A549 (cell line): ENCODE results near the gene LATS1. TPM values are rescaled to one million over a fixed set of nuclear protein-coding genes. Genes with fewer than 3 reads are reported as not detected.

Experiments
- ATAC-seq, 2 experiments: fragments of 200-7000 bp in 1 of 2; fragments of >200 bp in 1 of 2; cut with Nextera tagmentation in 1 of 2; cut with Tn5 transposase in 1 of 2; 3 replicates each; pipeline versions ENCODE4 v1.8.0 to v1.9.1; 2018 to 2020; ENCODE audit warnings: mild to moderate bottlenecking in 1 of 2, moderate library complexity in 1 of 2
- CTCF ChIA-PET: fragments of 300-600 bp; sonication (Branson Sonifier 250); formaldehyde crosslinking; extraction: SDS; loops from one replicate; lab custom pipeline; 2021; ENCODE audit warnings: antibody characterized with exemption, inconsistent platforms; lab: Yijun Ruan, JAX
- POLR2A ChIA-PET: fragments of 350-600 bp; formaldehyde crosslinking; extraction: SDS; loops from one replicate; lab custom pipeline; 2021; ENCODE audit warnings: antibody characterized with exemption, inconsistent platforms; lab: Yijun Ruan, JAX
- DNase-seq, 2 experiments: peaks; one replicate each; pipeline versions ENCODE4 v3.0.0 to v3.0.0-alpha.2; 2011 to 2016; ENCODE audit warnings: low read depth in 1 of 2, low spot score in 1 of 2
- FAIRE-seq: peaks from 2 replicates; lab custom pipeline; 2011; peaks lifted over from hg19 to GRCh38; lab: Jason Lieb, UNC
- H3K27ac ChIP-seq, 2 experiments: fragments of >200 bp; sonication (Bioruptor Twin); formaldehyde crosslinking; 3 replicates each; pipeline ENCODE4 v1.5.1; 2016 to 2017
- H3K4me1 ChIP-seq: fragments of >200 bp; sonication (Bioruptor Twin); formaldehyde crosslinking; 3 replicates; pipeline ENCODE4 v1.6.1; 2016
- H3K4me2 ChIP-seq: fragments of >200 bp; sonication (Bioruptor Twin); formaldehyde crosslinking; 3 replicates; pipeline ENCODE4 v1.6.1; 2016
- H3K4me3 ChIP-seq: fragments of >200 bp; sonication (Bioruptor Twin); formaldehyde crosslinking; 3 replicates; pipeline ENCODE4 v1.5.1; 2016
- H3K9me3 ChIP-seq: fragments of >200 bp; sonication (Bioruptor Twin); formaldehyde crosslinking; 3 replicates; pipeline ENCODE4 v1.6.1; 2016
- BHLHE40 ChIP-seq: IDR thresholded peaks from 2 replicates; pipeline ENCODE4 v1.6.1; 2012; ENCODE audit warnings: low read depth, low read length, inconsistent platforms
- CBX8 ChIP-seq: fragments of 200-600 bp; sonication (generic); IDR thresholded peaks from 2 replicates; pipeline ENCODE4 v1.6.1; 2016
- CEBPB ChIP-seq, 2 experiments: fragments of >200 bp in 1 of 2; sonication (Bioruptor Twin) in 1 of 2; formaldehyde crosslinking in 1 of 2; IDR thresholded peaks; 2 replicates each; pipeline ENCODE4 v1.6.1; 2012 to 2016
- CHD4 ChIP-seq: fragments of 200-600 bp; sonication (generic); IDR thresholded peaks from 2 replicates; pipeline ENCODE4 v1.6.1; 2016; ENCODE audit warnings: antibody characterized with exemption, mild to moderate bottlenecking, borderline replicate concordance
- ELK1 ChIP-seq: fragments of 150-350 bp; IDR thresholded peaks from 2 replicates; pipeline ENCODE4 v1.6.1; 2014; ENCODE audit warnings: low read depth, mild to moderate bottlenecking, low read length
- ESRRA ChIP-seq: fragments of 150-350 bp; IDR thresholded peaks from 2 replicates; pipeline ENCODE4 v1.6.1; 2014; ENCODE audit warnings: mild to moderate bottlenecking, low read length, borderline replicate concordance
- FOSL2 ChIP-seq, 2 experiments: fragments of 450-650 bp in 1 of 2; fragments of >200 bp in 1 of 2; sonication (Bioruptor Twin) in 1 of 2; formaldehyde crosslinking; IDR thresholded peaks; 2 replicates each; pipeline versions ENCODE4 v1.5.0 to v1.6.1; 2016 to 2020; ENCODE audit warnings: mild to moderate bottlenecking in 1 of 2, moderate library complexity in 1 of 2
- HDAC2 ChIP-seq: fragments of 200-600 bp; sonication (generic); IDR thresholded peaks from 2 replicates; pipeline ENCODE4 v1.6.1; 2016
- HEYL ChIP-seq: fragments of 250-450 bp; sonication (Bioruptor Pico); IDR thresholded peaks from 2 replicates; pipeline ENCODE4 v1.8.0; 2021; ENCODE audit warnings: mild to moderate bottlenecking, moderate library complexity
- JUNB ChIP-seq: fragments of >200 bp; sonication (Bioruptor Twin); formaldehyde crosslinking; IDR thresholded peaks from 2 replicates; pipeline ENCODE4 v1.6.1; 2016
- KDM1A ChIP-seq: fragments of 200-600 bp; sonication (generic); IDR thresholded peaks from 2 replicates; pipeline ENCODE4 v1.6.1; 2016; ENCODE audit warnings: low read depth, mild to moderate bottlenecking
- MAFK ChIP-seq: fragments of 450-650 bp; IDR thresholded peaks from 2 replicates; pipeline ENCODE4 v1.6.1; 2014; ENCODE audit not compliant: partially characterized antibody
- MAZ ChIP-seq: fragments of 150-350 bp; IDR thresholded peaks from 2 replicates; pipeline ENCODE4 v1.6.1; 2014; ENCODE audit warnings: antibody characterized with exemption, low read depth, low read length, borderline replicate concordance
- POLR2AphosphoS2 ChIP-seq: conservative IDR thresholded peaks from 2 replicates; pipeline ENCODE4 v1.6.1; 2012; ENCODE audit warnings: low read length, improper control_type of control experiment, inconsistent platforms
- RAD21 ChIP-seq, 2 experiments: fragments of >200 bp in 1 of 2; sonication (Bioruptor Twin) in 1 of 2; formaldehyde crosslinking in 1 of 2; IDR thresholded peaks in 1 of 2; conservative IDR thresholded peaks in 1 of 2; 2 replicates in 1 of 2; 3 replicates in 1 of 2; pipeline ENCODE4 v1.6.1; 2012 to 2018; ENCODE audit warnings: inconsistent platforms in 1 of 2
- RNF2 ChIP-seq: fragments of 200-600 bp; sonication (generic); IDR thresholded peaks from 2 replicates; pipeline ENCODE4 v1.6.1; 2016; ENCODE audit warnings: low read depth, mild to moderate bottlenecking, antibody characterized with exemption, moderate library complexity, borderline replicate concordance
- SREBF2 ChIP-seq: fragments of 450-650 bp; IDR thresholded peaks from 2 replicates; pipeline ENCODE4 v1.6.1; 2014; ENCODE audit warnings: mild to moderate bottlenecking, moderate library complexity
- TFCP2L1 ChIP-seq: fragments of 250-450 bp; sonication (Bioruptor Pico); IDR thresholded peaks from 2 replicates; pipeline ENCODE4 v1.5.0; 2021; ENCODE audit warnings: mild to moderate bottlenecking
- TP53 ChIP-seq: fragments of 250-450 bp; sonication (Bioruptor Pico); IDR thresholded peaks from 2 replicates; pipeline ENCODE4 v1.5.0; 2021; ENCODE audit warnings: mild to moderate bottlenecking, moderate library complexity
- ZC3H11A ChIP-seq: fragments of 450-650 bp; IDR thresholded peaks from 2 replicates; pipeline ENCODE4 v1.6.1; 2014; ENCODE audit warnings: antibody characterized with exemption, mild to moderate bottlenecking
- ZFP36 ChIP-seq: fragments of 450-650 bp; IDR thresholded peaks from 2 replicates; pipeline ENCODE4 v1.6.1; 2014; ENCODE audit warnings: borderline replicate concordance; ENCODE audit not compliant: partially characterized antibody
- ZNF302 ChIP-seq: fragments of 250-450 bp; sonication (Bioruptor Pico); IDR thresholded peaks from 2 replicates; pipeline ENCODE4 v1.9.0; 2021; ENCODE audit warnings: inconsistent platforms, mild to moderate bottlenecking, moderate library complexity
- ZSCAN20 ChIP-seq: fragments of 250-450 bp; sonication (Bioruptor Pico); IDR thresholded peaks from 2 replicates; pipeline ENCODE4 v1.8.0; 2022; ENCODE audit warnings: mild to moderate bottlenecking, moderate library complexity
- WGBS: methylation state at CpG from one replicate; pipeline ENCODE4 v1.1.6; 2017; ENCODE audit errors: missing lambda C conversion rate; 5-methylcytosine and 5-hydroxymethylcytosine counted together
- polyA plus RNA-seq, 4 experiments: library from polyadenylated mRNA; depleted of rRNA in 3 of 4; stranded (reverse); fragments of >200 nt; fragmentation: RNase III in 1 of 4; extraction: RNeasy Plus Mini Kit Qiagen cat#74134 plus additional on column Dnase treatment in 1 of 4; gene quantifications; 2 replicates in 3 of 4; 3 replicates in 1 of 4; pipeline ENCODE4 v1.2.3, GENCODE V29; 2011 to 2017
- TF ChIP-seq, protein P1 (sequence below): fragments of 250-450 bp; sonication (Bioruptor Pico); IDR thresholded peaks from 2 replicates; pipeline ENCODE4 v1.5.0; 2020; ENCODE audit warnings: low read depth, mild to moderate bottlenecking, moderate library complexity
- TF ChIP-seq, protein P2 (sequence below): IDR thresholded peaks from 2 replicates; pipeline ENCODE4 v1.6.1; 2012
- TF ChIP-seq, protein P3 (sequence below): fragments of 250-450 bp; sonication (Bioruptor Pico); IDR thresholded peaks from 2 replicates; pipeline ENCODE4 v1.5.0; 2021; ENCODE audit warnings: mild to moderate bottlenecking, moderate library complexity, borderline replicate concordance

Gene LATS1
- polyA plus RNA-seq, 2 of the 4 experiments (the other 2 are of a cell fraction): 6.1 to 18.5 TPM

GRCh38 chr6:149636124-149636523 is 81.8 kb downstream of the LATS1 start:
- Histone ChIP-seq H3K4me2 (peak overlapping the region; percentile 41; the same call in 2 of the 3 replicates), H3K4me3 (no peak overlapping the region), H3K9me3 (no peaks in the 10 kb centered on the region), H3K4me1 (peaks cover 6% of the 10 kb centered on the region; the same call in 2 of the 3 replicates), H3K27ac (no peak overlapping the region)
- FAIRE-seq (no peak), ATAC-seq (no peak), DNase-seq (peak in 1 of 2 experiments; percentile 46)
- ChIA-PET POLR2A (no interaction called here), CTCF (interaction anchor here (1.2 to 1.4 kb wide), 2 partner anchors 8 to 55 kb away, joined by 3 read pairs; no protein-coding TSS in a partner anchor)
- WGBS: 13% methylated on average over 2 of the region's 2 CpGs
- no peak for TF ChIP-seq FOSL2 (IDR thresholded peaks at IDR 0.05)
- TF ChIP-seq FOSL2 (CRISPR knock-in tag; IDR thresholded peaks at IDR 0.05): peak; percentile 69
- TF ChIP-seq ZC3H11A: no peak

- no peak overlapping the region for H3K4me3 ChIP-seq
- H3K27ac ChIP-seq: no peak overlapping the region
- CTCF ChIA-PET: interaction anchor here (1.2 kb wide), 1 partner anchor 10 kb away, joined by 3 read pairs; no protein-coding TSS in a partner anchor
- DNase-seq (no peak), FAIRE-seq (no peak), ATAC-seq (no peak)
- TF ChIP-seq ZFP36 (no peak), SREBF2 (no peak), TFCP2L1 (CRISPR knock-in tag) (no peak), JUNB (no peak), TP53 (CRISPR knock-in tag) (no peak), CBX8 (no peak), ZNF302 (CRISPR knock-in tag) (no peak), ZC3H11A (no peak), RAD21 (conservative IDR thresholded peaks at IDR 0.05 in 1 of 2, IDR thresholded peaks at IDR 0.05 in 1 of 2) (no peak), MAZ (no peak), POLR2AphosphoS2 (no peak), CEBPB (IDR thresholded peaks at IDR 0.05) (no peak), KDM1A (no peak), BHLHE40 (no peak), ZSCAN20 (CRISPR knock-in tag) (no peak)
- TF ChIP-seq, protein P1, sequence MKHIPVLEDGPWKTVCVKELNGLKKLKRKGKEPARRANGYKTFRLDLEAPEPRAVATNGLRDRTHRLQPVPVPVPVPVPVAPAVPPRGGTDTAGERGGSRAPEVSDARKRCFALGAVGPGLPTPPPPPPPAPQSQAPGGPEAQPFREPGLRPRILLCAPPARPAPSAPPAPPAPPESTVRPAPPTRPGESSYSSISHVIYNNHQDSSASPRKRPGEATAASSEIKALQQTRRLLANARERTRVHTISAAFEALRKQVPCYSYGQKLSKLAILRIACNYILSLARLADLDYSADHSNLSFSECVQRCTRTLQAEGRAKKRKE (CRISPR knock-in tag): no peak
- TF ChIP-seq, protein P2, sequence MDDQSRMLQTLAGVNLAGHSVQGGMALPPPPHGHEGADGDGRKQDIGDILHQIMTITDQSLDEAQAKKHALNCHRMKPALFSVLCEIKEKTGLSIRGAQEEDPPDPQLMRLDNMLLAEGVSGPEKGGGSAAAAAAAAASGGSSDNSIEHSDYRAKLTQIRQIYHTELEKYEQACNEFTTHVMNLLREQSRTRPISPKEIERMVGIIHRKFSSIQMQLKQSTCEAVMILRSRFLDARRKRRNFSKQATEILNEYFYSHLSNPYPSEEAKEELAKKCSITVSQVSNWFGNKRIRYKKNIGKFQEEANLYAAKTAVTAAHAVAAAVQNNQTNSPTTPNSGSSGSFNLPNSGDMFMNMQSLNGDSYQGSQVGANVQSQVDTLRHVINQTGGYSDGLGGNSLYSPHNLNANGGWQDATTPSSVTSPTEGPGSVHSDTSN: no peak
- peaks cover 6% of the 10 kb centered on the region; the same call in 2 of the 3 replicates for H3K4me1 ChIP-seq
- POLR2A ChIA-PET: no interaction called here
- no peak overlapping the region for H3K4me2 ChIP-seq
- WGBS: 96% methylated on average over 1 of the region's 1 CpG
- no peaks in the 10 kb centered on the region for H3K9me3 ChIP-seq
These were observed 83.6 kb downstream of the LATS1 start for GRCh38 chr6:149634315-149634714.

DNA sequence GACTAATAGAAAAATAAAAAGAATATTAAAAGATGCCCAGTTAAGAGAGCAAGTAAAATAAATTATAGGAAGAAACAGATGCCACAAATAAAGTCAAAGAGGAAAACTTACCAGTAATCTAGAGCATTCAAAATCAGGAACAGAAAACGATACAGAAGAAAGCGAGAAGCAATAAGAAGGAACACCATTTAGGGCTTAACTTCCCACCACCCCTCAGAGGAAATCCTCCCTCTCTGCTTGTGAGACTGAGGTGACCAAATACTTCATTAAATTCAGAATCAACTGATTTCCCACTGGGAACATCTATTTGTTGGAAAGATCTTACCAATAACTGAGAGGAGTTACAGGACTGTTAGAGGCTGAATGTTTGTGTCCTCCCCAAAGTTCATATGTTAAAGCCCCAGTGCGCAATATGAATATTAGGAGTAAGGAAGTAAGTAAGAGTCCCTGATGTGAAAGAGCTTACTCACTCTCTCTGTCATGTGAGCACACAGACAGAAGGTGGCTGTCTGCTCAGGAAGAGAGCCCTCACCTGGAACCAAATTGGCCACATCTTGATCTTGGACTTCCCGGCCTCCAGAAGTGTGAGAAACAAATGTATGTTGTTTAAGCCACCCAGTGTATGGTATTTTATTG is 88.9 kb downstream of the LATS1 start:
- peak in 1 of 2 experiments; percentile 62; a peak in 1 of 6 replicates for ATAC-seq
- DNase-seq: no peak

More for the DNA sequence above, 88.9 kb downstream of the LATS1 start:
- H3K4me2 ChIP-seq: no peak overlapping the region
- H3K27ac ChIP-seq: no peak overlapping the region
- 0 out of 3 replicates have a peak, but pooled peaks cover 3% of the 10 kb centered on the region for H3K4me1 ChIP-seq
- no peak overlapping the region for H3K4me3 ChIP-seq
- no peak for FAIRE-seq
- 96% methylated on average over 4 of the region's 4 CpGs for WGBS
- TF ChIP-seq HEYL (CRISPR knock-in tag) (no peak), FOSL2 (IDR thresholded peaks at IDR 0.05) (no peak), FOSL2 (CRISPR knock-in tag; IDR thresholded peaks at IDR 0.05) (no peak), ZSCAN20 (CRISPR knock-in tag) (no peak), ELK1 (no peak), RNF2 (no peak), HDAC2 (no peak), CHD4 (no peak), ESRRA (no peak), MAFK (no peak), POLR2AphosphoS2 (no peak)
- TF ChIP-seq, protein P3, sequence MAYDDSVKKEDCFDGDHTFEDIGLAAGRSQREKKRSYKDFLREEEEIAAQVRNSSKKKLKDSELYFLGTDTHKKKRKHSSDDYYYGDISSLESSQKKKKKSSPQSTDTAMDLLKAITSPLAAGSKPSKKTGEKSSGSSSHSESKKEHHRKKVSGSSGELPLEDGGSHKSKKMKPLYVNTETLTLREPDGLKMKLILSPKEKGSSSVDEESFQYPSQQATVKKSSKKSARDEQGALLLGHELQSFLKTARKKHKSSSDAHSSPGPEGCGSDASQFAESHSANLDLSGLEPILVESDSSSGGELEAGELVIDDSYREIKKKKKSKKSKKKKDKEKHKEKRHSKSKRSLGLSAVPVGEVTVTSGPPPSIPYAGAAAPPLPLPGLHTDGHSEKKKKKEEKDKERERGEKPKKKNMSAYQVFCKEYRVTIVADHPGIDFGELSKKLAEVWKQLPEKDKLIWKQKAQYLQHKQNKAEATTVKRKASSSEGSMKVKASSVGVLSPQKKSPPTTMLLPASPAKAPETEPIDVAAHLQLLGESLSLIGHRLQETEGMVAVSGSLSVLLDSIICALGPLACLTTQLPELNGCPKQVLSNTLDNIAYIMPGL (CRISPR knock-in tag): no peak
- no peaks in the 10 kb centered on the region for H3K9me3 ChIP-seq
- ChIA-PET POLR2A (no interaction called here), CTCF (interaction anchor here (1.5 kb wide), 1 partner anchor 7 kb away, joined by 3 read pairs; no protein-coding TSS in a partner anchor)
